HepG2 (cell line): ENCODE results near the gene COA3. TPM values are rescaled to one million over a fixed set of nuclear protein-coding genes. Genes with fewer than 3 reads are reported as not detected.
A peak's percentile ranks its signal among the peaks of the same experiment; 100 is the strongest.

Experiments used
- AKAP8 ChIP-seq: sonication (generic); formaldehyde crosslinking; IDR thresholded peaks from 2 replicates; pipeline ENCODE4 v1.5.1; 2020; ENCODE audit warnings: mild to moderate bottlenecking, missing genetic modification reagents
- ARID4A ChIP-seq: sonication (generic); formaldehyde crosslinking; IDR thresholded peaks from 2 replicates; pipeline ENCODE4 v1.5.0; 2020; ENCODE audit warnings: mild to moderate bottlenecking, missing genetic modification reagents, borderline replicate concordance
- GPBP1L1 ChIP-seq: sonication (generic); formaldehyde crosslinking; IDR thresholded peaks from 2 replicates; pipeline ENCODE4 v1.5.0; 2020; ENCODE audit warnings: mild to moderate bottlenecking, missing genetic modification reagents
- HDAC1 ChIP-seq: sonication (generic); formaldehyde crosslinking; IDR thresholded peaks from 2 replicates; pipeline ENCODE4 v1.5.1; 2020; ENCODE audit warnings: mild to moderate bottlenecking, missing genetic modification reagents
- NPAS2 ChIP-seq: sonication (generic); formaldehyde crosslinking; IDR thresholded peaks from 2 replicates; pipeline ENCODE4 v1.8.0; 2022; ENCODE audit warnings: mild to moderate bottlenecking, missing genetic modification reagents, borderline replicate concordance
- POLR2AphosphoS2 ChIP-seq: IDR thresholded peaks from 2 replicates; pipeline ENCODE4 v1.6.1; 2011; ENCODE audit warnings: low read depth, low read length, improper control_type of control experiment
- RNF2 ChIP-seq: fragments of 450-650 bp; conservative IDR thresholded peaks from 2 replicates; pipeline ENCODE4 v1.6.1; 2016; ENCODE audit warnings: low read depth
- SAP130 ChIP-seq: IDR thresholded peaks from 2 replicates; pipeline ENCODE4 v1.6.1; 2016; ENCODE audit warnings: low read depth
- SRY ChIP-seq: sonication (generic); formaldehyde crosslinking; IDR thresholded peaks from 2 replicates; pipeline ENCODE4 v1.8.0; 2022; ENCODE audit warnings: mild to moderate bottlenecking, missing genetic modification reagents
- TMF1 ChIP-seq: sonication (generic); formaldehyde crosslinking; IDR thresholded peaks from 2 replicates; pipeline ENCODE4 v1.8.1; 2022; ENCODE audit warnings: low read depth, missing genetic modification reagents
- ZBTB20 ChIP-seq: sonication (generic); formaldehyde crosslinking; IDR thresholded peaks from 2 replicates; pipeline ENCODE4 v1.8.1; 2023; ENCODE audit warnings: missing genetic modification reagents, low read depth, mild to moderate bottlenecking, borderline replicate concordance
- ZBTB33 ChIP-seq: sonication (generic); formaldehyde crosslinking; IDR thresholded peaks from 2 replicates; pipeline ENCODE4 v1.4.0; 2020; ENCODE audit warnings: missing genetic modification reagents
- ZBTB34 ChIP-seq: sonication (generic); formaldehyde crosslinking; IDR thresholded peaks from 2 replicates; pipeline ENCODE4 v1.8.0; 2022; ENCODE audit warnings: mild to moderate bottlenecking, missing genetic modification reagents
- ZNF343 ChIP-seq: sonication (generic); formaldehyde crosslinking; IDR thresholded peaks from 2 replicates; pipeline ENCODE4 v1.4.0; 2020; ENCODE audit warnings: mild to moderate bottlenecking, missing genetic modification reagents
- ZNF574 ChIP-seq: sonication (generic); formaldehyde crosslinking; IDR thresholded peaks from 2 replicates; pipeline ENCODE4 v1.4.0; 2020; ENCODE audit warnings: missing genetic modification reagents
- ZNF605 ChIP-seq: sonication (generic); formaldehyde crosslinking; IDR thresholded peaks from 2 replicates; pipeline ENCODE4 v1.8.0; 2022; ENCODE audit warnings: mild to moderate bottlenecking, missing genetic modification reagents
- ZNF792 ChIP-seq: IDR thresholded peaks from 2 replicates; pipeline ENCODE4 v1.6.1; 2016
- polyA plus RNA-seq, 8 experiments: library from polyadenylated mRNA; depleted of rRNA in 3 of 8; stranded (reverse) in 7 of 8; unstranded in 1 of 8; fragments of >200 nt; fragmentation: Illumina TruSeq in 4 of 8; extraction: Trizol in 4 of 8; gene quantifications; 2 replicates each; pipeline versions ENCODE4 v1.2.1 to v1.2.3, GENCODE V29; 2011 to 2016; ENCODE audit warnings: low read depth in 4 of 8, missing spikeins in 1 of 8, mixed read lengths in 1 of 8; ENCODE audit not compliant: insufficient read depth in 1 of 8
- total RNA-seq, 5 experiments: library from RNA; depleted of rRNA; stranded (reverse); fragments of >200 nt; fragmentation: Illumina TruSeq; extraction: Trizol; gene quantifications; 2 replicates each; pipeline ENCODE4 v1.2.3, GENCODE V29; 2016; ENCODE audit warnings: low read depth in 1 of 5

Gene COA3
- total and polyA plus RNA-seq, 2 of the 13 experiments (the other 11 are each of a cell fraction or from before 2014, with no cell fraction given): 133 to 202 TPM

GRCh38 chr17:42780851-42781638 lies 17.5 kb downstream of the COA3 start (continued):
- 0 out of 2 replicates have a peak, but pooled peaks have one; percentile 53 for TF ChIP-seq ZBTB34 (CRISPR knock-in tag)
- peak; percentile 2; the same call in 1 of the 2 replicates for TF ChIP-seq ZBTB33 (CRISPR knock-in tag)
- TF ChIP-seq ZNF605: no peak
- TF ChIP-seq SAP130 (CRISPR knock-in tag): no peak; the same call in none of the 2 replicates
- TF ChIP-seq HDAC1 (CRISPR knock-in tag): no peak
- TF ChIP-seq NPAS2 (CRISPR knock-in tag): no peak
- TF ChIP-seq POLR2AphosphoS2: no peak
- no peak; the same call in 1 of the 2 replicates for TF ChIP-seq ZNF792 (CRISPR knock-in tag)
- TF ChIP-seq AKAP8: peak; percentile 1; the same call in 1 of the 2 replicates
- no peak for TF ChIP-seq ZNF574 (CRISPR knock-in tag)
- TF ChIP-seq SRY: 0 out of 2 replicates have a peak, but pooled peaks have one; percentile 5
- TF ChIP-seq TMF1 (CRISPR knock-in tag): no peak
- TF ChIP-seq ZBTB20 (CRISPR knock-in tag): peak; percentile 21; the same call in 1 of the 2 replicates
- TF ChIP-seq ZNF343: no peak
- no peak for TF ChIP-seq GPBP1L1 (CRISPR knock-in tag)
- 0 out of 2 replicates have a peak, but pooled peaks have one; percentile 2 for TF ChIP-seq RNF2
- no peak; the same call in 1 of the 2 replicates for TF ChIP-seq ARID4A (CRISPR knock-in tag)
